GM12891 (cell line): ENCODE data around the gene LRRC47.

ENCODE experiments used
- DNase-seq: peaks from one replicate; pipeline ENCODE4 v3.0.0; 2011; ENCODE audit warnings: low spot score; ENCODE audit not compliant: insufficient read length
- FAIRE-seq: peaks from 2 replicates; lab custom pipeline; 2011; peaks lifted over from hg19 to GRCh38; lab: Jason Lieb, UNC
- PAX5 ChIP-seq: IDR thresholded peaks from 2 replicates; pipeline ENCODE4 v1.6.1; 2011; ENCODE audit warnings: low read length, moderate library complexity, mild to moderate bottlenecking; ENCODE audit not compliant: insufficient read depth, severe bottlenecking
- POLR2A ChIP-seq: IDR thresholded peaks from 2 replicates; pipeline ENCODE4 v1.6.1; 2011; ENCODE audit warnings: low read depth, low read length, control low read depth
- POLR2AphosphoS5 ChIP-seq: IDR thresholded peaks from 2 replicates; pipeline ENCODE4 v1.6.1; 2011; ENCODE audit warnings: low read depth, low read length, control low read depth
- POU2F2 ChIP-seq: IDR thresholded peaks from 2 replicates; pipeline ENCODE4 v1.6.1; 2011; ENCODE audit warnings: low read depth, mild to moderate bottlenecking, control low read depth, low read length, moderate library complexity
- SPI1 ChIP-seq: IDR thresholded peaks from 2 replicates; pipeline ENCODE4 v1.6.1; 2011; ENCODE audit warnings: low read depth, low read length, control low read depth
- TAF1 ChIP-seq: IDR thresholded peaks from 2 replicates; pipeline ENCODE4 v1.6.1; 2011; ENCODE audit warnings: low read depth, low read length, control low read depth

The LRRC47 gene

GRCh38 chr1:3773572-3774275 lies 22.6 kb downstream of the LRRC47 start:
- TF ChIP-seq POLR2A (no peak), SPI1 (no peak), POU2F2 (no peak), PAX5 (no peak), POLR2AphosphoS5 (no peak), TAF1 (no peak)
- DNase-seq (no peak), FAIRE-seq (no peak)

- FAIRE-seq: peak; percentile 28
- TF ChIP-seq POLR2AphosphoS5: no peak
- no peak for TF ChIP-seq PAX5
- no peak for TF ChIP-seq POLR2A
- no peak for TF ChIP-seq POU2F2
- no peak for TF ChIP-seq SPI1
- no peak for TF ChIP-seq TAF1
- DNase-seq: no peak
Measured at GRCh38 chr1:3772715-3773571, 23.4 kb downstream of the LRRC47 start, which contains the start of gene SMIM1. TSS of gene SMIM1 (plus strand) at chr1:3772749. CDS start at chr1:3775374, 2,625 bp downstream.

GRCh38 chr1:3772027-3772714 lies 24.1 kb downstream of the LRRC47 start:
- TF ChIP-seq PAX5: no peak
- TF ChIP-seq POU2F2: no peak
- no peak for TF ChIP-seq POLR2A
- TF ChIP-seq POLR2AphosphoS5: no peak
- no peak for TF ChIP-seq SPI1
- TF ChIP-seq TAF1: no peak
- DNase-seq (peak; percentile 99), FAIRE-seq (peak; percentile 82)

- FAIRE-seq (no peak), DNase-seq (no peak)
- TF ChIP-seq POU2F2: no peak
- TF ChIP-seq POLR2AphosphoS5: no peak
- TF ChIP-seq PAX5: no peak
Measured at GRCh38 chr1:3771108-3772026, 24.9 kb downstream of the LRRC47 start.

GRCh38 chr1:3770047-3770765 lies 26.1 kb downstream of the LRRC47 start:
- no peak for DNase-seq
- no peak for TF ChIP-seq POLR2AphosphoS5
- TF ChIP-seq POLR2A: no peak
- TF ChIP-seq TAF1: no peak
- TF ChIP-seq PAX5: no peak
- TF ChIP-seq POU2F2: no peak
- no peak for TF ChIP-seq SPI1
- no peak for FAIRE-seq

- FAIRE-seq: no peak
Measured at GRCh38 chr1:3768811-3769390, 27.4 kb downstream of the LRRC47 start.

GRCh38 chr1:3767328-3767925 lies 28.9 kb downstream of the LRRC47 start:
- no peak for FAIRE-seq
- TF ChIP-seq SPI1 (no peak), POLR2A (no peak), POU2F2 (no peak), TAF1 (no peak), PAX5 (no peak), POLR2AphosphoS5 (no peak)
- no peak for DNase-seq

More at GRCh38 chr1:3768811-3769390, 27.4 kb downstream of the LRRC47 start:
- no peak for TF ChIP-seq POLR2AphosphoS5
- no peak for TF ChIP-seq TAF1
- no peak for DNase-seq
